SK-N-SH (cell line): Measurements from ENCODE around the gene JAKMIP1. TPM values are rescaled to one million over a fixed set of nuclear protein-coding genes. Genes with fewer than 3 reads are reported as not detected.

Source experiments
- CTCF ChIA-PET: fragments of 300-600, 350-600 bp; formaldehyde crosslinking; extraction: SDS; loops from one replicate; lab custom pipeline; 2021; lab: Yijun Ruan, JAX
- POLR2A ChIA-PET: fragments of 350-600 bp; sonication (Branson Sonifier 250); formaldehyde crosslinking; extraction: SDS; loops from one replicate; lab custom pipeline; 2020; ENCODE audit warnings: antibody characterized with exemption, inconsistent platforms; lab: Yijun Ruan, JAX
- DNase-seq: peaks from one replicate; pipeline ENCODE4 v3.0.0; 2012
- H2AFZ ChIP-seq: fragments of 200-600 bp; sonication (generic); 2 replicates; pipeline ENCODE4 v1.8.1; 2016; ENCODE audit warnings: antibody characterized with exemption, mild to moderate bottlenecking, low read depth
- H3F3A ChIP-seq: fragments of 200-600 bp; sonication (generic); replicated peaks from 2 replicates; pipeline ENCODE3; 2016; ENCODE audit warnings: antibody characterized with exemption, mild to moderate bottlenecking; ENCODE audit not compliant: insufficient read depth
- H3K27ac ChIP-seq, 2 experiments: fragments of 200-500 bp in 1 of 2; fragments of 200-600 bp in 1 of 2; sonication (Bioruptor generic) in 1 of 2; sonication (generic), shearing (Covaris generic) in 1 of 2; 2 replicates each; pipeline versions ENCODE4 v1.5.1 to v1.6.1; 2014 to 2016; ENCODE audit warnings: low read depth in 2 of 2, inconsistent platforms in 1 of 2, low read length in 1 of 2, mild to moderate bottlenecking in 1 of 2, mixed read lengths in 1 of 2
- H3K27me3 ChIP-seq: fragments of 200-600 bp; sonication (generic), shearing (Covaris generic); 2 replicates; pipeline ENCODE4 v1.6.1; 2016; ENCODE audit warnings: mixed run types; ENCODE audit not compliant: insufficient read depth
- H3K36me3 ChIP-seq, 2 experiments: fragments of 200-500 bp in 1 of 2; fragments of 200-600 bp in 1 of 2; sonication (Bioruptor generic) in 1 of 2; sonication (generic) in 1 of 2; replicated peaks in 1 of 2; 2 replicates each; pipeline versions ENCODE3 to v1.5.1; 2014 to 2016; ENCODE audit warnings: low read length in 1 of 2, mild to moderate bottlenecking in 1 of 2; ENCODE audit not compliant: insufficient read depth in 2 of 2, control insufficient read depth in 1 of 2
- H3K4me1 ChIP-seq, 2 experiments: fragments of 200-500 bp in 1 of 2; fragments of 200-600 bp in 1 of 2; sonication (Bioruptor generic) in 1 of 2; sonication (generic), shearing (Covaris generic) in 1 of 2; 2 replicates each; pipeline versions ENCODE4 v1.5.1 to v1.6.1; 2014 to 2016; ENCODE audit warnings: low read depth in 1 of 2, low read length in 1 of 2, mixed run types in 1 of 2; ENCODE audit not compliant: insufficient read depth in 2 of 2, control insufficient read depth in 1 of 2
- H3K4me2 ChIP-seq: fragments of 200-600 bp; sonication (generic), shearing (Covaris generic); 2 replicates; pipeline ENCODE4 v1.6.1; 2017; ENCODE audit warnings: mixed run types
- H3K4me3 ChIP-seq, 2 experiments: fragments of 200-500 bp in 1 of 2; fragments of 200-600 bp in 1 of 2; sonication (Bioruptor generic) in 1 of 2; sonication (generic), shearing (Covaris generic) in 1 of 2; 2 replicates each; pipeline versions ENCODE4 v1.5.1 to v1.8.1; 2014 to 2016; ENCODE audit warnings: low read depth in 2 of 2, inconsistent platforms in 1 of 2, low read length in 1 of 2, mild to moderate bottlenecking in 1 of 2, mixed read lengths in 1 of 2, moderate library complexity in 1 of 2
- H3K79me2 ChIP-seq: fragments of 200-600 bp; sonication (generic); 2 replicates; pipeline ENCODE4 v1.8.1; 2017; ENCODE audit warnings: mild to moderate bottlenecking; ENCODE audit not compliant: insufficient read depth
- H3K9ac ChIP-seq: fragments of 200-600 bp; sonication (generic); 2 replicates; pipeline ENCODE4 v1.6.1; 2017; ENCODE audit warnings: mixed run types
- H3K9me2 ChIP-seq: fragments of 200-600 bp; sonication (generic); 2 replicates; pipeline ENCODE4 v1.6.1; 2017; ENCODE audit warnings: mixed run types
- H3K9me3 ChIP-seq: fragments of 200-600 bp; sonication (generic); 2 replicates; pipeline ENCODE4 v1.6.1; 2017; ENCODE audit warnings: mixed run types, mild to moderate bottlenecking, moderate library complexity
- H4K20me1 ChIP-seq: fragments of 200-600 bp; sonication (generic); 2 replicates; pipeline ENCODE4 v1.6.1; 2017; ENCODE audit warnings: mild to moderate bottlenecking, mixed run types; ENCODE audit not compliant: insufficient read depth
- GATA2 ChIP-seq: sonication (generic); formaldehyde crosslinking; IDR thresholded peaks from 2 replicates; pipeline ENCODE4 v1.5.0; 2020; ENCODE audit warnings: mild to moderate bottlenecking, missing genetic modification reagents
- MXI1 ChIP-seq: IDR thresholded peaks from 2 replicates; pipeline ENCODE4 v1.6.1; 2012; ENCODE audit warnings: mild to moderate bottlenecking, low read depth, low read length, improper control_type of control experiment
- NFIC ChIP-seq: IDR thresholded peaks from 2 replicates; pipeline ENCODE4 v1.4.0; 2012; ENCODE audit warnings: borderline replicate concordance
- NRF1 ChIP-seq: IDR thresholded peaks from 2 replicates; pipeline ENCODE4 v1.6.1; 2012; ENCODE audit warnings: low read depth, mild to moderate bottlenecking, low read length
- YY1 ChIP-seq: IDR thresholded peaks from 2 replicates; pipeline ENCODE4 v1.4.0; 2012; ENCODE audit warnings: low read depth, mild to moderate bottlenecking
- WGBS: methylation state at CpG from one replicate; pipeline ENCODE4 v1.1.6; 2017; ENCODE audit warnings: low lambda C conversion rate; 5-methylcytosine and 5-hydroxymethylcytosine counted together
- polyA plus RNA-seq, 3 experiments: library from polyadenylated mRNA; depleted of rRNA; stranded (reverse); fragments of >200 nt; gene quantifications; 2 replicates each; pipeline ENCODE4 v1.2.3, GENCODE V29; 2012
- TF ChIP-seq, protein P1 (sequence below): fragments of 200-600 bp; sonication (generic); IDR thresholded peaks from 2 replicates; pipeline ENCODE4 v1.6.1; 2017; ENCODE audit warnings: antibody characterized with exemption, mild to moderate bottlenecking, moderate library complexity
- TF ChIP-seq, protein P2 (sequence below): fragments of 150-350 bp; IDR thresholded peaks from 2 replicates; pipeline ENCODE4 v1.6.1; 2016; ENCODE audit warnings: mild to moderate bottlenecking, low read depth, low read length
- TF ChIP-seq, protein P3 (sequence below): IDR thresholded peaks from 2 replicates; pipeline ENCODE4 v1.4.0; 2012; ENCODE audit warnings: low read depth, borderline replicate concordance
- TF ChIP-seq, protein P4 (sequence below): IDR thresholded peaks from 2 replicates; pipeline ENCODE4 v1.4.0; 2012; ENCODE audit warnings: low read depth, borderline replicate concordance

Gene JAKMIP1
- polyA plus RNA-seq, 1 of the 3 experiments (the other 2 are of a cell fraction) = 0.54 TPM

DNA sequence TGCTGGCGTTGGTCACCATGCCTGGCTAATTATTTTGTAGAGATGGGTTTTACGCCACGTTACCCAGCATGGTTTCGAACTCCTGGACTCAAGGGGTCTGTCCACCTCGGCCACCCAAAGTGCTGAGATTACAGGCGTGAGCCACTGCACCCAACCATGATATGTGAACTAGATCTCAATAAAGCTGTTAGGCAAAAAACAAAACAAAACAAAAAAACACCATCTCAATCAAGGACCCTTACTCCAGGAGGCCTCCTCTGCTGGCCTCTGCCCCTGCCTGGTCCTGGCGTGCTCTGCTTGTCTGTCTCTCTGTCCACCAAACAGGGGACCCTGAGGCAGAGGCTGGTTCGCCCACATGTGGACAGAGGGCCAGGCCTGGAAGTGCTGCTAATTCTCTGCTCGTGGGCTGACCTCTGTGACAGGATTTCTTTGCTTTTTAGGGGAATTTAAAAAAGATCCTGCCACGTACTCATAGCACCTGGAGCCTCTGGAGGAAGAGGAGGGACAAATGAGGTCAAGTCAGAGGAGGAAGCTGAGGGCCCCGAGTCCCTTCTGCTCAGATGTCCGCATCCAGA, 36.6 kb upstream of the JAKMIP1 start (continued):
- TF ChIP-seq, protein P1, sequence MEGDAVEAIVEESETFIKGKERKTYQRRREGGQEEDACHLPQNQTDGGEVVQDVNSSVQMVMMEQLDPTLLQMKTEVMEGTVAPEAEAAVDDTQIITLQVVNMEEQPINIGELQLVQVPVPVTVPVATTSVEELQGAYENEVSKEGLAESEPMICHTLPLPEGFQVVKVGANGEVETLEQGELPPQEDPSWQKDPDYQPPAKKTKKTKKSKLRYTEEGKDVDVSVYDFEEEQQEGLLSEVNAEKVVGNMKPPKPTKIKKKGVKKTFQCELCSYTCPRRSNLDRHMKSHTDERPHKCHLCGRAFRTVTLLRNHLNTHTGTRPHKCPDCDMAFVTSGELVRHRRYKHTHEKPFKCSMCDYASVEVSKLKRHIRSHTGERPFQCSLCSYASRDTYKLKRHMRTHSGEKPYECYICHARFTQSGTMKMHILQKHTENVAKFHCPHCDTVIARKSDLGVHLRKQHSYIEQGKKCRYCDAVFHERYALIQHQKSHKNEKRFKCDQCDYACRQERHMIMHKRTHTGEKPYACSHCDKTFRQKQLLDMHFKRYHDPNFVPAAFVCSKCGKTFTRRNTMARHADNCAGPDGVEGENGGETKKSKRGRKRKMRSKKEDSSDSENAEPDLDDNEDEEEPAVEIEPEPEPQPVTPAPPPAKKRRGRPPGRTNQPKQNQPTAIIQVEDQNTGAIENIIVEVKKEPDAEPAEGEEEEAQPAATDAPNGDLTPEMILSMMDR = no peak
- TF ChIP-seq, protein P2, sequence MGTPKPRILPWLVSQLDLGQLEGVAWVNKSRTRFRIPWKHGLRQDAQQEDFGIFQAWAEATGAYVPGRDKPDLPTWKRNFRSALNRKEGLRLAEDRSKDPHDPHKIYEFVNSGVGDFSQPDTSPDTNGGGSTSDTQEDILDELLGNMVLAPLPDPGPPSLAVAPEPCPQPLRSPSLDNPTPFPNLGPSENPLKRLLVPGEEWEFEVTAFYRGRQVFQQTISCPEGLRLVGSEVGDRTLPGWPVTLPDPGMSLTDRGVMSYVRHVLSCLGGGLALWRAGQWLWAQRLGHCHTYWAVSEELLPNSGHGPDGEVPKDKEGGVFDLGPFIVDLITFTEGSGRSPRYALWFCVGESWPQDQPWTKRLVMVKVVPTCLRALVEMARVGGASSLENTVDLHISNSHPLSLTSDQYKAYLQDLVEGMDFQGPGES = no peak

DNA sequence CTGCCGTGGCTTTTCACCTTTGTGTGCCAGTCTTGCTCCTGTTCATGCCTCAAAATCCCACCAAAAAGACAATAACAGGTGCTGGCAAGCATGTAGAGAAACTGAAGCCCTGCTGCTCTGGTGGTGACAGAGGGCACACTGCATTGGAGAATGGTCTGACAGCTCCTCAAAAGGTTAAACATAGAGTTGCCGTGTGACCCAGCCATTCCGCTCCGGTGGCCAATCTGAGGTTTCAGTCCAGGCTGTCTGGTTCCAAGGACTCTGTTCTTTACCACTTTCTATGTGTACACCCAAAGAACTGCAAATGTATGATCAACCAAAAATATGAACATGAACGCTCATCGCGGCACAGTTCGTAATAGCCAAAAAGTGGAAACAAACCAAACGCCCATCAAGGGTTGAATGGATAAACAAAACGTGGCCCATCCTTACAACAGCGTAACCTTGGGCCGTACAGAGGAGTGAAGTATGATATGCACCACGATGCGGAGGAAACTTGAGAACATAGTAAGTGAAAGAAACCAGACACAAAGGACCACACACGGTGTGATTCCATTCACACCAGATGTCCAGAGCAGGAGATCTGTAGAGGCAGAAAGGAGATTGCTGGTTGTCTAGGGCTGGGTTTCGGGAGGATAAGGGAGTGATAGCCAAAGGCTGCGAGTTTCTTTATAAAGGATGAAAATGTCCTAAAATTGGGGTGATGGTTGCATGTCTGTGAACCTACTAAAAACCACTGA, 35.7 kb upstream of the JAKMIP1 start:
- Histone ChIP-seq H4K20me1 (no peaks in the 10 kb centered on the region), H3K9ac (no peak overlapping the region), H3K36me3 (no peaks in the 10 kb centered on the region), H3K79me2 (no peaks in the 10 kb centered on the region), H3K4me1 (peaks cover 0 to 2% of the 10 kb centered on the region in 2 experiments; a peak in 1 of 4 replicates), H3K9me2 (no peaks in the 10 kb centered on the region), H3K27me3 (no peaks in the 10 kb centered on the region), H3K9me3 (no peaks in the 10 kb centered on the region), H3K4me2 (no peak overlapping the region), H3K27ac (no peak overlapping the region), H2AFZ (no peak overlapping the region), H3F3A (no peaks in the 10 kb centered on the region), H3K4me3 (no peak overlapping the region)
- ChIA-PET CTCF (interaction anchor here (0.6 to 1.8 kb wide), 3 partner anchors 15 to 91 kb away, joined by 3 to 6 read pairs (median 4); no protein-coding TSS in a partner anchor), POLR2A (no interaction called here)
- WGBS = 62% methylated on average over 17 of the region's 17 CpGs
- DNase-seq = no peak
- no peak for TF ChIP-seq NFIC
- TF ChIP-seq, protein P3, sequence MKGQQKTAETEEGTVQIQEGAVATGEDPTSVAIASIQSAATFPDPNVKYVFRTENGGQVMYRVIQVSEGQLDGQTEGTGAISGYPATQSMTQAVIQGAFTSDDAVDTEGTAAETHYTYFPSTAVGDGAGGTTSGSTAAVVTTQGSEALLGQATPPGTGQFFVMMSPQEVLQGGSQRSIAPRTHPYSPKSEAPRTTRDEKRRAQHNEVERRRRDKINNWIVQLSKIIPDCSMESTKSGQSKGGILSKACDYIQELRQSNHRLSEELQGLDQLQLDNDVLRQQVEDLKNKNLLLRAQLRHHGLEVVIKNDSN = no peak
- TF ChIP-seq, protein P4, sequence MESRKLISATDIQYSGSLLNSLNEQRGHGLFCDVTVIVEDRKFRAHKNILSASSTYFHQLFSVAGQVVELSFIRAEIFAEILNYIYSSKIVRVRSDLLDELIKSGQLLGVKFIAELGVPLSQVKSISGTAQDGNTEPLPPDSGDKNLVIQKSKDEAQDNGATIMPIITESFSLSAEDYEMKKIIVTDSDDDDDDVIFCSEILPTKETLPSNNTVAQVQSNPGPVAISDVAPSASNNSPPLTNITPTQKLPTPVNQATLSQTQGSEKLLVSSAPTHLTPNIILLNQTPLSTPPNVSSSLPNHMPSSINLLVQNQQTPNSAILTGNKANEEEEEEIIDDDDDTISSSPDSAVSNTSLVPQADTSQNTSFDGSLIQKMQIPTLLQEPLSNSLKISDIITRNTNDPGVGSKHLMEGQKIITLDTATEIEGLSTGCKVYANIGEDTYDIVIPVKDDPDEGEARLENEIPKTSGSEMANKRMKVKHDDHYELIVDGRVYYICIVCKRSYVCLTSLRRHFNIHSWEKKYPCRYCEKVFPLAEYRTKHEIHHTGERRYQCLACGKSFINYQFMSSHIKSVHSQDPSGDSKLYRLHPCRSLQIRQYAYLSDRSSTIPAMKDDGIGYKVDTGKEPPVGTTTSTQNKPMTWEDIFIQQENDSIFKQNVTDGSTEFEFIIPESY = no peak
- TF ChIP-seq MXI1 = no peak
- TF ChIP-seq GATA2 (CRISPR knock-in tag) = no peak
- no peak for TF ChIP-seq NRF1
- TF ChIP-seq YY1 = no peak
